IMR-90 (cell line): ENCODE results near the gene FAM168A. TPM values are rescaled to one million over a fixed set of nuclear protein-coding genes. Genes with fewer than 3 reads are reported as not detected.

Experiments used
- ATAC-seq: fragments of 200-7000 bp; cut with Tn5 transposase; 2 replicates; pipeline ENCODE4 v1.9.1; 2020; ENCODE audit warnings: low read depth, mild to moderate bottlenecking, moderate library complexity
- BruUV-seq: library from RNA; stranded (reverse); fragments of 400-500 nt; replicated peaks from 2 replicates; lab custom pipeline; 2021; lab: Mats Ljungman, UMichigan
- CTCF ChIA-PET: fragments of 300-600 bp; formaldehyde crosslinking; extraction: SDS; loops from one replicate; lab custom pipeline; 2021; ENCODE audit warnings: antibody characterized with exemption; lab: Yijun Ruan, JAX
- POLR2A ChIA-PET: fragments of 300-600 bp; sonication (Branson Sonifier 250); formaldehyde crosslinking; loops from one replicate; lab custom pipeline; 2022; ENCODE audit warnings: antibody characterized with exemption; ENCODE audit not compliant: unreplicated experiment; lab: Charles Lee
- DNase-seq: peaks from one replicate; pipeline ENCODE4 v3.0.0; 2013
- H2AFZ ChIP-seq: replicated peaks from 2 replicates; pipeline ENCODE3; 2013; ENCODE audit warnings: low read length, mild to moderate bottlenecking; ENCODE audit not compliant: poor library complexity
- H2AK5ac ChIP-seq: 2 replicates; pipeline ENCODE4 v1.6.1; 2013; ENCODE audit warnings: low read depth, low read length, inconsistent platforms
- H2AK9ac ChIP-seq: replicated peaks from 2 replicates; pipeline ENCODE3; 2013; ENCODE audit warnings: mild to moderate bottlenecking, low read depth, low read length, moderate library complexity; ENCODE audit not compliant: poor library complexity
- H2BK120ac ChIP-seq: 2 replicates; pipeline ENCODE4 v1.6.1; 2013; ENCODE audit warnings: low read depth, low read length, inconsistent platforms
- H2BK15ac ChIP-seq: 3 replicates; pipeline ENCODE4 v1.6.1; 2013; ENCODE audit warnings: low read depth, low read length, inconsistent platforms
- H2BK20ac ChIP-seq: 2 replicates; pipeline ENCODE4 v1.6.1; 2013; ENCODE audit warnings: low read depth, mild to moderate bottlenecking, inconsistent platforms, low read length, moderate library complexity
- H2BK5ac ChIP-seq: 2 replicates; pipeline ENCODE4 v1.6.1; 2013; ENCODE audit warnings: mild to moderate bottlenecking, low read depth, low read length, inconsistent platforms; ENCODE audit not compliant: poor library complexity, severe bottlenecking
- H3K14ac ChIP-seq: replicated peaks from 2 replicates; pipeline ENCODE4 v1.6.1; 2013; ENCODE audit warnings: low read depth, low read length, inconsistent platforms
- H3K18ac ChIP-seq: 2 replicates; pipeline ENCODE4 v1.6.1; 2013; ENCODE audit warnings: low read depth, low read length, control low read depth
- H3K23ac ChIP-seq: 2 replicates; pipeline ENCODE4 v1.6.1; 2013; ENCODE audit warnings: low read depth, low read length, inconsistent platforms
- H3K27ac ChIP-seq: 2 replicates; pipeline ENCODE4 v1.5.1; 2013; ENCODE audit warnings: mild to moderate bottlenecking, control low read depth, low read length; ENCODE audit not compliant: insufficient read depth
- H3K27me3 ChIP-seq: 2 replicates; pipeline ENCODE4 v1.6.1; 2013; ENCODE audit warnings: low read length; ENCODE audit not compliant: control insufficient read depth, insufficient read depth
- H3K36me3 ChIP-seq: 2 replicates; pipeline ENCODE4 v1.6.1; 2013; ENCODE audit warnings: low read length, mixed read lengths; ENCODE audit not compliant: control insufficient read depth, insufficient read depth
- H3K4ac ChIP-seq: 2 replicates; pipeline ENCODE4 v1.6.1; 2013; ENCODE audit warnings: low read depth, low read length, inconsistent platforms
- H3K4me1 ChIP-seq: 2 replicates; pipeline ENCODE4 v1.6.1; 2013; ENCODE audit warnings: low read length, mixed read lengths; ENCODE audit not compliant: control insufficient read depth, insufficient read depth
- H3K4me2 ChIP-seq: 2 replicates; pipeline ENCODE4 v1.6.1; 2013; ENCODE audit warnings: low read depth, mild to moderate bottlenecking, control low read depth, low read length, moderate library complexity
- H3K4me3 ChIP-seq: 2 replicates; pipeline ENCODE4 v1.5.1; 2013; ENCODE audit warnings: low read depth, mild to moderate bottlenecking, control low read depth, low read length, moderate library complexity; ENCODE audit not compliant: insufficient read depth
- H3K56ac ChIP-seq: 2 replicates; pipeline ENCODE4 v1.6.1; 2013; ENCODE audit warnings: low read length, inconsistent platforms; ENCODE audit not compliant: insufficient read depth; ENCODE audit errors: extremely low read depth
- H3K79me1 ChIP-seq, 2 experiments: 2 replicates each; pipeline ENCODE4 v1.6.1; 2013; ENCODE audit warnings: low read length in 2 of 2, inconsistent platforms in 1 of 2, low read depth in 1 of 2
- H3K9ac ChIP-seq: 2 replicates; pipeline ENCODE4 v1.6.1; 2013; ENCODE audit warnings: low read depth, low read length, control low read depth
- H3K9me1 ChIP-seq: 2 replicates; pipeline ENCODE4 v1.6.1; 2013; ENCODE audit warnings: low read length, inconsistent platforms; ENCODE audit not compliant: insufficient read depth
- H3K9me3 ChIP-seq: 2 replicates; pipeline ENCODE4 v1.6.1; 2013; ENCODE audit warnings: low read length; ENCODE audit not compliant: control insufficient read depth, insufficient read depth
- H4K20me1 ChIP-seq: 2 replicates; pipeline ENCODE4 v1.6.1; 2013; ENCODE audit warnings: low read length, inconsistent platforms; ENCODE audit not compliant: insufficient read depth
- H4K5ac ChIP-seq: 2 replicates; pipeline ENCODE4 v1.6.1; 2013; ENCODE audit warnings: mild to moderate bottlenecking, low read depth, low read length, control low read depth
- H4K8ac ChIP-seq, 2 experiments: 2 replicates each; pipeline ENCODE4 v1.6.1; 2013; ENCODE audit warnings: low read depth in 2 of 2, low read length in 2 of 2, control low read depth in 1 of 2, inconsistent platforms in 1 of 2
- H4K91ac ChIP-seq: 2 replicates; pipeline ENCODE4 v1.6.1; 2013; ENCODE audit warnings: low read depth, low read length, inconsistent platforms; ENCODE audit not compliant: insufficient read depth
- BHLHE40 ChIP-seq: fragments of 150-350 bp; IDR thresholded peaks from 2 replicates; pipeline ENCODE4 v1.6.1; 2016; ENCODE audit warnings: mild to moderate bottlenecking, low read depth, low read length
- CHD1 ChIP-seq: IDR thresholded peaks from 2 replicates; pipeline ENCODE4 v1.6.1; 2012; ENCODE audit warnings: low read depth, low read length, improper control_type of control experiment
- MAFK ChIP-seq: IDR thresholded peaks from 2 replicates; pipeline ENCODE4 v1.6.1; 2012; ENCODE audit warnings: low read depth, low read length, improper control_type of control experiment
- MXI1 ChIP-seq: IDR thresholded peaks from 2 replicates; pipeline ENCODE4 v1.6.1; 2012; ENCODE audit warnings: low read depth, mild to moderate bottlenecking, low read length, moderate library complexity, borderline replicate concordance
- RAD21 ChIP-seq: IDR thresholded peaks from 2 replicates; pipeline ENCODE4 v1.6.1; 2012; ENCODE audit warnings: low read length, improper control_type of control experiment
- RFX5 ChIP-seq: IDR thresholded peaks from 2 replicates; pipeline ENCODE4 v1.8.0; 2012; ENCODE audit warnings: low read depth, mild to moderate bottlenecking, low read length, moderate library complexity
- SMC3 ChIP-seq: fragments of 150-350 bp; IDR thresholded peaks from 2 replicates; pipeline ENCODE4 v1.6.1; 2016; ENCODE audit warnings: low read depth, mild to moderate bottlenecking, antibody characterized with exemption, low read length, moderate library complexity
- WGBS, 2 experiments: methylation state at CpG; one replicate each; pipeline versions ENCODE4 v1.1.5 to v1.1.7; 2013; ENCODE audit warnings: missing lambda C conversion rate in 2 of 2; ENCODE audit not compliant: insufficient read length in 1 of 2; ENCODE audit errors: extremely low coverage in 2 of 2; 5-methylcytosine and 5-hydroxymethylcytosine counted together
- dilution Hi-C: fragments of 300-500 bp; cut with HindIII; formaldehyde crosslinking; loops from one replicate; pipeline ENCODE4 v1.14.3; 2018; ENCODE audit warnings: low sequenced_read_pairs; ENCODE audit not compliant: unreplicated experiment
- in situ Hi-C: fragments of 300-500 bp; cut with MboI; formaldehyde crosslinking; loops from 3 replicates; pipeline ENCODE4 v1.14.3; 2019; ENCODE audit warnings: low sequenced_read_pairs, inconsistent platforms, mixed read lengths
- intact Hi-C: fragments of 100-400 bp; cut with micrococcal nuclease; formaldehyde crosslinking; loops from 2 replicates; pipeline ENCODE4 v1.10.0; 2022
- polyA plus RNA-seq, 3 experiments: library from polyadenylated mRNA; depleted of rRNA; stranded (reverse); fragments of >200 nt; gene quantifications; 2 replicates each; pipeline ENCODE4 v1.2.3, GENCODE V29; 2012; ENCODE audit warnings: low replicate concordance in 1 of 3
- total RNA-seq: library from RNA; depleted of rRNA; stranded (reverse); fragments of >200 nt; gene quantifications from 2 replicates; pipeline ENCODE4 v1.2.3, GENCODE V29; 2012
- TF ChIP-seq, protein P1 (sequence below): fragments of 150-350 bp; IDR thresholded peaks from 2 replicates; pipeline ENCODE4 v1.6.1; 2017; ENCODE audit warnings: mild to moderate bottlenecking, antibody characterized with exemption, low read length, low read depth

FAM168A gene
- total and polyA plus RNA-seq, 2 of the 4 experiments (the other 2 are of a cell fraction): 13.1 to 22.8 TPM

DNA sequence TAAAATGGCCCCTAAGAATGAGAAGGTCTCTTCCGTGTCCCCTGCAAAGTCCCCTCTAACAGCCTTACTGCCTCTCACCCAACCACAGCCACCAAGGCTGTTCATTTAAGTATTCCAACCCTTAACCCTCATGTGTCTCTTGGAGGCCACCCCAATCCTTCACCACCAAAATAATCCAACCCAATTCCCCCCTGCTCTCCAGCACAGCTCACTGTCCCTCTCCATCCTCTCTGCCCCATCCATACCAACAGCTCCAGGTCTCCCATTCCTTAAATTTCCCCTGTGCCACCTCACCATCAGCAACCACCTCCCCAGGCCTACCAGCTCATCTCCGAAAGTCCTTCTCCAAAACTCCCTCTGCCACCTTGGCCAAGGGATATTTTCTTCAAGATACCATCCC is 1.4 kb downstream of the FAM168A start:
- H3K18ac ChIP-seq: no peak overlapping the region
- H4K8ac ChIP-seq: no peak overlapping the region
- H3K4me2 ChIP-seq: peak overlapping the region; percentile 72
- H3K27ac ChIP-seq: no peak overlapping the region
- H3K79me1 ChIP-seq: peaks cover 20 to 48% of the 10 kb centered on the region in 2 experiments
- peaks cover 16% of the 10 kb centered on the region; the same call in 1 of the 2 replicates for H4K20me1 ChIP-seq
- dilution Hi-C loops: no loop called here
- no peak for DNase-seq
- ATAC-seq: no peak
- CTCF ChIA-PET: no interaction called here
- H3K14ac ChIP-seq: peak overlapping the region; percentile 61
- peak overlapping the region; percentile 51 for H2AFZ ChIP-seq
- no peak overlapping the region for H4K91ac ChIP-seq
- H4K5ac ChIP-seq: no peak overlapping the region
- peak overlapping the region; percentile 89; the same call in 1 of the 2 replicates for H2AK5ac ChIP-seq
- H2BK20ac ChIP-seq: no peak overlapping the region
- H3K23ac ChIP-seq: peak overlapping the region; percentile 90
- H3K27me3 ChIP-seq: no peaks in the 10 kb centered on the region
- H3K4me3 ChIP-seq: peak overlapping the region; percentile 88
- no peak overlapping the region for H3K9ac ChIP-seq
- peaks cover 13% of the 10 kb centered on the region for H3K9me1 ChIP-seq
- no peaks in the 10 kb centered on the region for H3K36me3 ChIP-seq
- in situ Hi-C loops: no loop called here
- H3K4me1 ChIP-seq: peaks cover 6% of the 10 kb centered on the region; the same call in 1 of the 2 replicates
- 100% methylated on average over 2 of the region's 2 CpGs; no CpG with 5 or more reads in 1 of the 2 experiments for WGBS, 2 experiments
- H2BK15ac ChIP-seq: no peak overlapping the region
- TF ChIP-seq BHLHE40 (no peak), RFX5 (no peak), MXI1 (no peak), MAFK (no peak), CHD1 (no peak), RAD21 (no peak), SMC3 (no peak)
- TF ChIP-seq, protein P1, sequence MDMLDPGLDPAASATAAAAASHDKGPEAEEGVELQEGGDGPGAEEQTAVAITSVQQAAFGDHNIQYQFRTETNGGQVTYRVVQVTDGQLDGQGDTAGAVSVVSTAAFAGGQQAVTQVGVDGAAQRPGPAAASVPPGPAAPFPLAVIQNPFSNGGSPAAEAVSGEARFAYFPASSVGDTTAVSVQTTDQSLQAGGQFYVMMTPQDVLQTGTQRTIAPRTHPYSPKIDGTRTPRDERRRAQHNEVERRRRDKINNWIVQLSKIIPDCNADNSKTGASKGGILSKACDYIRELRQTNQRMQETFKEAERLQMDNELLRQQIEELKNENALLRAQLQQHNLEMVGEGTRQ: no peak
- H2BK5ac ChIP-seq: no peak overlapping the region
- no peak overlapping the region for H2BK120ac ChIP-seq
- POLR2A ChIA-PET: no interaction called here
- intact Hi-C loops: loop anchor here (5.0 to 10.0 kb wide), 2 partner anchors 64 to 292 kb away; partner anchors contain the start of gene ARHGEF17
- no peak overlapping the region for H3K56ac ChIP-seq
- peak overlapping the region; percentile 84 for H2AK9ac ChIP-seq
- no peaks in the 10 kb centered on the region for H3K9me3 ChIP-seq
- peak overlapping the region; percentile 54; the same call in 1 of the 2 replicates for H3K4ac ChIP-seq
- no TSS peak for BruUV-seq
